GM10266 (cell line): ENCODE data around the gene ZBTB16.

Source experiments
- DNase-seq: peaks from one replicate; pipeline ENCODE4 v3.0.0; 2012; ENCODE audit errors: extremely low spot score
- CTCF ChIP-seq: IDR thresholded peaks from 2 replicates; pipeline ENCODE4 v1.5.1; 2012; ENCODE audit warnings: mild to moderate bottlenecking, low read depth; ENCODE audit not compliant: control insufficient read depth, insufficient read depth; ENCODE audit errors: missing control alignments

ZBTB16 gene

GRCh38 chr11:114077482-114078305, 18.2 kb downstream of the ZBTB16 start:
- no peak for DNase-seq
- TF ChIP-seq CTCF: no peak

GRCh38 chr11:114078423-114078822, 18.9 kb downstream of the ZBTB16 start:
- TF ChIP-seq CTCF: no peak
- no peak for DNase-seq

DNA sequence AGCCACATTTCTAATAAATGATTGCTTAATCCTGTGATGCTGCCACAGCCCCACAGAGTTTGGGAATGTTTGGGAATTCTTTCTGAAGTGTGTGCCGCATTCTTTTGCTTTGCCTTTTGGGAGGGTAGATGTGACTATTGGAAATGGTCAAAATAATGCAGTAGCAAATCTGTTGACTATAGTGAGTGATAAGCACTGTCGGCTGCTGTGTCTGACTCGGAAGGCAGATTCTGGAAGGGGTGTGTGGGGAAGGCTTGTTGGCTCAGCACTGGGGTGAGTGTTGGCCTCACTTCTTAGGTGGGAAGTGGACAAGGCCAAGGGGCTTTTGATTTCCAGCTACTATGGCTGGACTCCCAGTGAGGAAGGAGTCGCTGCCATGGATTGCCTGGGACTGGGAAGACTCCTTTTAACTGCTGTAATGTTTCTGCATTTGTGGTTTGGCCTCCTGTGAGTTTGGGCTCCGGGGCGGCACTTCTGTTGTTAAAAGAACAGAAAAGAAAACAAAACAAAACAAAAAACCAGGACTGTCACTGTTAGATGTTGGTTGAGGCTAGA, 20.1 kb downstream of the ZBTB16 start:
- TF ChIP-seq CTCF: no peak
- DNase-seq: no peak

DNA sequence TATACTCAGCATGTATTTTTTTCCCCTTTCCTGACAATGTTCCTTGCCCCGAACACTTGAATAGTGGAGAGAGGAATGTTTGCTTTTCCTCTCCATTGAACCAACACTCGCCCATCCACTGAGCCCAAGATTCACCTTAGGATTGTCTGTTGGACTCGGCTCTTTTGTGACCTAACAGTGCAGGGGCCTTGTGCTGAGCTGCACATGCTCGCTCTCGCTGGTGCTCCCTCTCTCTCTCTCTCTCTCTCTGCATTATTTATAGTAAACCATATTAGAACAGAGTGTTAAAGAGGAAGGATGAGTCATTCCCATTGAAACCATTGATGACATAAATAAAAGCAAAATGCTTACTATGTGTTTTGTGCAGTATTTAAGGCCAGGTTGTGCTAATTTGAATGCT, 20.7 kb downstream of the ZBTB16 start:
- no peak for TF ChIP-seq CTCF

DNA sequence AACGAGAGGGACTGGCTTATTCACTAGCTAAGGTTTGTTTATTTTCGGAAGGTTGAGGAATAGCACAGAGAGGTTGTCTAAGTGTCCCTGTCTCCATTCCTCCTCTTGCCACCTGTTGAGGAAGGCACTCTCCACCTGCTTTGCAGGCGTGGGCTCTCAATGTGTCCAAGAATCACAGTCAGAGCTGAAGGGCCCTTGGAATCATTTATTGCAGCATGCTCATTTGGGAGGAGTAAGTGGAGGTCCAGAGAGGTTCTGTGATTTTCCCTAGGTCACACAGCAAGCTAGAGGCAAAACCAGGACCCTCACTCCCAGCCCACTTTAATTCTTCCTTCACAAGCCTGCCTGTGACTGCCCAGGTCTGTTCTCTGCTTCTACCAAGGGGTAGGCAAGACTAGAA, 21.3 kb downstream of the ZBTB16 start:
- no peak for DNase-seq
- TF ChIP-seq CTCF: no peak

More for the DNA sequence above, 20.7 kb downstream of the ZBTB16 start:
- DNase-seq: no peak

- no peak for DNase-seq
- TF ChIP-seq CTCF: no peak
Observed at GRCh38 chr11:114081641-114082414, 22.3 kb downstream of the ZBTB16 start.

DNA sequence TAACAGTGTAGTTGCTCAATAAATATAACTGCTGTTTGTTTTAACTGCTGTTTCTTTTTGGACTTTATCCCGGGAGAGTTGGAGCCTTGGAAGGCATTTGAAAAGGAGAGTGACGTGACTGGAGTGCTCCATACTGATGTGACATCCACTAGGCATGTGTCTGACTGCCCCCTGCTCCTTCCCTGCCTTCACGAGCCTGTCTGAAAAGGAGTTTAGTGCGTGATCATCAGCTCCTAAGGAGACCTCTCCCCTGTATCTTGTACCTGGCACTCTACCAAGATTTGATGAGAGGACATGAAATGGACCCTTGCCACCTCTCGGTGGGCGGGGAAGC, 22.9 kb downstream of the ZBTB16 start:
- no peak for DNase-seq
- no peak for TF ChIP-seq CTCF
